PC-9 (cell line): Measurements from ENCODE around the gene TAS2R38. TPM values are rescaled to one million over a fixed set of nuclear protein-coding genes. Genes with fewer than 3 reads are reported as not detected.

Experiments
- BruUV-seq: library from RNA; stranded (reverse); fragments of 400-500 nt; replicated peaks from 2 replicates; lab custom pipeline; 2021; lab: Mats Ljungman, UMichigan
- CTCF ChIA-PET: fragments of 300-600 bp; sonication (Branson Sonifier 250); formaldehyde crosslinking; loops from one replicate; lab custom pipeline; 2022; ENCODE audit warnings: antibody characterized with exemption; lab: Charles Lee
- POLR2A ChIA-PET: fragments of 300-600 bp; sonication (Branson Sonifier 250); formaldehyde crosslinking; loops from one replicate; lab custom pipeline; 2022; ENCODE audit warnings: antibody characterized with exemption; ENCODE audit not compliant: unreplicated experiment; lab: Charles Lee
- DNase-seq, 2 experiments: peaks; one replicate each; pipeline versions ENCODE4 v3.0.0 to v3.0.0-alpha.2; 2015 to 2022; ENCODE audit warnings: mixed read lengths in 1 of 2
- H2AFZ ChIP-seq: fragments of 200-600 bp; sonication (generic); 2 replicates; pipeline ENCODE4 v1.8.1; 2017; ENCODE audit warnings: antibody characterized with exemption
- H3F3A ChIP-seq: fragments of 200-600 bp; sonication (generic); 2 replicates; pipeline ENCODE4 v1.8.1; 2017; ENCODE audit warnings: antibody characterized with exemption, mild to moderate bottlenecking, low read depth; ENCODE audit not compliant: insufficient read depth
- H3K27ac ChIP-seq: fragments of 200-600 bp; sonication (generic); 2 replicates; pipeline ENCODE4 v1.6.1; 2016; ENCODE audit warnings: mixed run types
- H3K27me3 ChIP-seq: fragments of 200-600 bp; sonication (generic); 2 replicates; pipeline ENCODE4 v1.6.1; 2016; ENCODE audit warnings: low read depth, mixed run types; ENCODE audit not compliant: insufficient read depth
- H3K36me3 ChIP-seq: fragments of 200-600 bp; sonication (generic); 2 replicates; pipeline ENCODE4 v1.6.1; 2016; ENCODE audit warnings: low read depth, mixed run types
- H3K4me1 ChIP-seq: fragments of 200-600 bp; sonication (generic); replicated peaks from 2 replicates; pipeline ENCODE4 v1.6.1; 2016; ENCODE audit warnings: mixed run types; ENCODE audit not compliant: insufficient read depth
- H3K4me2 ChIP-seq: fragments of 200-600 bp; sonication (generic); 2 replicates; pipeline ENCODE4 v1.6.1; 2017; ENCODE audit warnings: mixed run types
- H3K4me3 ChIP-seq: fragments of 200-600 bp; sonication (generic); 2 replicates; pipeline ENCODE4 v1.6.1; 2016; ENCODE audit warnings: mixed run types
- H3K79me2 ChIP-seq: fragments of 200-600 bp; sonication (generic); 2 replicates; pipeline ENCODE4 v1.6.1; 2017; ENCODE audit warnings: low read depth, mixed run types
- H3K9me2 ChIP-seq: fragments of 200-600 bp; sonication (generic); 2 replicates; pipeline ENCODE4 v1.8.1; 2017; ENCODE audit warnings: mild to moderate bottlenecking; ENCODE audit not compliant: insufficient read depth
- H3K9me3 ChIP-seq: fragments of 200-600 bp; sonication (generic); 2 replicates; pipeline ENCODE4 v1.8.1; 2016; ENCODE audit warnings: low read depth; ENCODE audit not compliant: insufficient read depth
- H4K20me1 ChIP-seq: fragments of 200-600 bp; sonication (generic); 2 replicates; pipeline ENCODE4 v1.8.1; 2017; ENCODE audit not compliant: insufficient read depth
- EZH2 ChIP-seq: fragments of 200-600 bp; sonication (generic); IDR thresholded peaks from 2 replicates; pipeline ENCODE4 v1.8.0; 2017; ENCODE audit warnings: antibody characterized with exemption, low read depth
- intact Hi-C: fragments of 100-400 bp; cut with micrococcal nuclease; formaldehyde crosslinking; loops from one replicate; pipeline ENCODE4 v1.10.0; 2022; ENCODE audit not compliant: unreplicated experiment
- total RNA-seq: library from RNA; stranded (reverse); gene quantifications from 2 replicates; pipeline ENCODE4 v1.2.3, GENCODE V29; 2021
- TF ChIP-seq, protein P1 (sequence below): fragments of 200-600 bp; sonication (generic); conservative IDR thresholded peaks from 2 replicates; pipeline ENCODE4 v1.6.1; 2017; ENCODE audit warnings: mixed run types, antibody characterized with exemption, mild to moderate bottlenecking, moderate library complexity

The TAS2R38 gene
- total RNA-seq, 1 experiment from 2014 or later = not detected

DNA sequence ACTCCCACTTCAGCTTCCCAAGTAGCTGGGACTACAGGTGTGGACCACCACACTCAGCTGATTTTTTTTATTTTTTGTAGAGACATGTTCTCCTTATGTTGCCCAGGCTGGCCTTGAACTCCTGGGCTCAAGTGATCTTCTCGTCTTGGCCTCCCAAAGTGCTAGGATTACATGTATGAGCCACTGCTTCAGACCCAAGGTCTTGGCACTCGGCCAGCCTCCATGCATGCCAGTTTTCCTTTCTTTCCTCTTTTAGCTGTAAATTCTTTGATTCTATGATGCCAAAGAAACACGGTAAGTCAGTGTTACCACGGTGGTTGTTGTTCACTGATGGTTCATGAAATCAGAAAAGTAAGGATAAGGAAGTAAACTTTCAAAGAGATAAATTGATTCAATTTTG is 19.1 kb upstream of the TAS2R38 start:
- DNase-seq = no peak
- no peaks in the 10 kb centered on the region for H3K36me3 ChIP-seq
- no peaks in the 10 kb centered on the region for H3K27me3 ChIP-seq
- no peaks in the 10 kb centered on the region for H3F3A ChIP-seq
- H4K20me1 ChIP-seq = no peaks in the 10 kb centered on the region
- no peaks in the 10 kb centered on the region for H3K79me2 ChIP-seq
- intact Hi-C loops = no loop called here
- no peaks in the 10 kb centered on the region for H3K4me1 ChIP-seq
- POLR2A ChIA-PET = no interaction called here
- H3K4me3 ChIP-seq = no peak overlapping the region
- CTCF ChIA-PET = no interaction called here
- TF ChIP-seq, protein P1, sequence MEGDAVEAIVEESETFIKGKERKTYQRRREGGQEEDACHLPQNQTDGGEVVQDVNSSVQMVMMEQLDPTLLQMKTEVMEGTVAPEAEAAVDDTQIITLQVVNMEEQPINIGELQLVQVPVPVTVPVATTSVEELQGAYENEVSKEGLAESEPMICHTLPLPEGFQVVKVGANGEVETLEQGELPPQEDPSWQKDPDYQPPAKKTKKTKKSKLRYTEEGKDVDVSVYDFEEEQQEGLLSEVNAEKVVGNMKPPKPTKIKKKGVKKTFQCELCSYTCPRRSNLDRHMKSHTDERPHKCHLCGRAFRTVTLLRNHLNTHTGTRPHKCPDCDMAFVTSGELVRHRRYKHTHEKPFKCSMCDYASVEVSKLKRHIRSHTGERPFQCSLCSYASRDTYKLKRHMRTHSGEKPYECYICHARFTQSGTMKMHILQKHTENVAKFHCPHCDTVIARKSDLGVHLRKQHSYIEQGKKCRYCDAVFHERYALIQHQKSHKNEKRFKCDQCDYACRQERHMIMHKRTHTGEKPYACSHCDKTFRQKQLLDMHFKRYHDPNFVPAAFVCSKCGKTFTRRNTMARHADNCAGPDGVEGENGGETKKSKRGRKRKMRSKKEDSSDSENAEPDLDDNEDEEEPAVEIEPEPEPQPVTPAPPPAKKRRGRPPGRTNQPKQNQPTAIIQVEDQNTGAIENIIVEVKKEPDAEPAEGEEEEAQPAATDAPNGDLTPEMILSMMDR = no peak
- no peak for TF ChIP-seq EZH2
- BruUV-seq = no TSS peak
- H2AFZ ChIP-seq = no peak overlapping the region
- H3K27ac ChIP-seq = no peak overlapping the region
- H3K4me2 ChIP-seq = no peak overlapping the region
- no peaks in the 10 kb centered on the region for H3K9me2 ChIP-seq
- no peaks in the 10 kb centered on the region for H3K9me3 ChIP-seq

DNA sequence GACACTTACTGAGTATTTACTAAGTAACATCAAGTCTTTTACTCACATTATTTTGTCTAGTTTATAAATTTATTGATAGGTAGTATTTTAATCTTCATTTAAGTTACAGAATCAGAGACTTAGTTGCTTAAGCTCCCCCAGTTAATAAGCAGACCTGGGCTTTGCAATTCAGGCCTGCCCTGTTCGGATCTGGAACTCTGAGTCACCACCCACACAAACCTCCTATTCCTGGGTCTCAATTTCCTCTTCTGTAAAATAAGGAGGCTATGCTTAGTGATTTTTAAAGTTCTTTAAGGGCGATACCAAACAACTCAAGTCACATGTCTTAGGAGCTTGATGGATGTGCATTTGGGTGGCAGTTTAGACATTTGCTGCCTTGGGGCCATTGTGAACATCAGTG is 18.6 kb upstream of the TAS2R38 start:
- BruUV-seq = no TSS peak
- POLR2A ChIA-PET = no interaction called here
- Histone ChIP-seq H3F3A (no peaks in the 10 kb centered on the region), H3K27ac (no peak overlapping the region), H3K4me2 (no peak overlapping the region), H4K20me1 (no peaks in the 10 kb centered on the region), H3K27me3 (no peaks in the 10 kb centered on the region), H2AFZ (no peak overlapping the region), H3K9me3 (no peaks in the 10 kb centered on the region), H3K36me3 (no peaks in the 10 kb centered on the region), H3K4me1 (no peaks in the 10 kb centered on the region), H3K4me3 (no peak overlapping the region), H3K9me2 (no peaks in the 10 kb centered on the region), H3K79me2 (no peaks in the 10 kb centered on the region)
- intact Hi-C loops = no loop called here
- no peak for DNase-seq
- TF ChIP-seq, protein P1 = no peak
- CTCF ChIA-PET = no interaction called here

DNA sequence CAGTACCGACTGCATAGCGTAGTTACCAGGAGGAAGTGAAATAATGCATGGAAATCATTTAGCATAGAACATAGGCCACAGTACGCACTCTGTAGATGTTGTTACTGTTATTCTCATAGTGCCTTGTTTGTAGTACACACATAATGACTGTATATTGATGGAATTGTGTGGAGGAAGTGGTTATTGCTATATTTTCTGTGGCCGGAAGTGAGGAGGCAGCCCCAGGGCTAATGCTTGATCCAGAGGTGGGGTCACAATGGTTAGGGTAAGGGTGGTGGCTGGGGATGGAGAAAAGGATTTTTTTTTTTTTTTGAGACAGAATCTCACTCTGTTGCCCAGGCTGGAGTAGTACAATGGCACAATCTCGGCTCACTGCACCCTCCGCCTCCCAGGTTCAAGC is 17.6 kb upstream of the TAS2R38 start:
- no peaks in the 10 kb centered on the region for H3K79me2 ChIP-seq
- H3K4me3 ChIP-seq = no peak overlapping the region
- intact Hi-C loops = no loop called here
- H3K9me3 ChIP-seq = no peaks in the 10 kb centered on the region
- H3K4me2 ChIP-seq = no peak overlapping the region
- no peak overlapping the region for H3K27ac ChIP-seq
- CTCF ChIA-PET = no interaction called here
- H2AFZ ChIP-seq = no peak overlapping the region
- TF ChIP-seq, protein P1 = no peak
- TF ChIP-seq EZH2 = no peak
- BruUV-seq = no TSS peak
- no peaks in the 10 kb centered on the region for H4K20me1 ChIP-seq
- H3K36me3 ChIP-seq = no peaks in the 10 kb centered on the region
- H3K4me1 ChIP-seq = no peaks in the 10 kb centered on the region
- no peak for DNase-seq
- POLR2A ChIA-PET = no interaction called here
- no peaks in the 10 kb centered on the region for H3K9me2 ChIP-seq
- H3K27me3 ChIP-seq = no peaks in the 10 kb centered on the region
- H3F3A ChIP-seq = no peaks in the 10 kb centered on the region
